Activated CD8-positive, alpha-beta memory T cell treated with anti-CD3 and anti-CD28 coated beads, Interleukin-2, amount 50 U/mL, for 1 hour (primary cell): Measurements from ENCODE around the gene TPBGL.
"Not testable (repeated sequence)": the region's sequence is repeated elsewhere in the genome, so short reads cannot be mapped to it uniquely, and the experiment has no call there.

Experiments
- DNase-seq: peaks from one replicate; pipeline ENCODE4 v3.0.0-alpha.2; 2020; ENCODE audit errors: extremely low read depth

Gene TPBGL

GRCh38 chr11:75272821-75273301 is 32.3 kb downstream of the TPBGL start:
- no peak for DNase-seq

DNA sequence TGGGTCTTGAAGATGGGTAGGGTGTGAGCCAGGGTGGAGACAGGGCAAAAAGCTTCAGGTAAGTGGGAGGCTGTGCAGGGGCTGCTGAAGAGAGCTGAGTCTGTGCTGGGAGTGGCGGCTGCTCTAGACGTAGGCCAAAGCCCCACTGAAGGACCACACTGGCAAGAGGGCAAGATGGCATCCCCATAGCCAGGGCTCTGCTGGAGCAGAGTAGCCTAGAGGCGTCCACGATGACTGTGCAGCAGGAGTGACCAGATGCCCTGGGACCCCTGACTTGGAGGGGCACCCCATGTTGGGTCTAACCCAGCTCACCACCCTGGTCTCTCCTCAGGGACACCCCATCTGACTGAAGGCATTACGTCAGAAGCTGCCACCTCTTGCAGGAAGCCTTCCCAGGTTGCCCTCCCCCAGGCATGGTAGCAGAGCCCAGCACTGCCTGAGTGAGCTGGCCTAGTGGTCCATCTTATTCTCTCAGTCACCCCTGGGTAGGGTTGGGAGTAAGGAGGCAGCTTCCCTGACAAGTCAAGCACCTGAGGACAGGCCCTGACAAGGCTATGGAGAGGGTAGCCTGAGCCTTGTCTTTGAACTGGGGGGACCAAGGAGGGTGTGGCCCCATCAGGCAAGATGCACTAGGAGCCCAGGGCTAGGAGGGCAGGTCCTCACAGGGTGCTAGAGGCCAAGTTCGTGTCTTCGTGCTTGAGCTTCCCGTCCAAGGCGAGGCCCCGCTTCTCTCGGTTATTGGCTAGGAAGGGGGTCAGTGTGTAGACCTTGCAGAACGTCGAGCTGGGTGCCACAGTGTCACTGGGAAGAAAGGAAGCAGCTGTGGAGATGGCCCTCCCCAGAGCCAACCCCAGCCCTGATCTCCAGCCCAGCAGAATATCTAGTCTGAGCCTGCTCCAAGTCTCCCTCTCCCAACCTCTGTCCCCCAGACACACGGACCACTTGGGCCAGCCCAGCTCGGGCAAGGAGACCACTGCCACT is 33.1 kb downstream of the TPBGL start:
- no peak for DNase-seq

DNA sequence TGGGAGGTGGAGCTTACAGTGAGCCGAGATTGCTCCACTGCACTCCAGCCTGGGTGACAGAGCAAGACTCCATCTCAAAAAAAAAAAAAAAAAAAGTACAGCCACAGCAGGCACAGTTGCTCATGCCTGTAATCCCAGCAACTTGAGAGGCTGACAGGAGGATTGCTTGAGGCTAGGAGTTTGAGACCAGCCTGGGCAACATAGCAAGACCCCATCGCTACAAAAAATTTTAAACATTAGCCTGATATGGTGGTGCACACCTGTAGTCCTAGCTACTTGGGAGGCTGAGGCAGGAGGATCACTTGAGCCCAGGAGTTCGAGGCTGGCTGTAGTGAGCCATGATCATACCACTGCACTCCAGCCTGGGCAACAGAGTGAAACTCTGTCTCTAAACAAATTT is 34.1 kb downstream of the TPBGL start:
- not testable (repeated sequence) for DNase-seq

DNA sequence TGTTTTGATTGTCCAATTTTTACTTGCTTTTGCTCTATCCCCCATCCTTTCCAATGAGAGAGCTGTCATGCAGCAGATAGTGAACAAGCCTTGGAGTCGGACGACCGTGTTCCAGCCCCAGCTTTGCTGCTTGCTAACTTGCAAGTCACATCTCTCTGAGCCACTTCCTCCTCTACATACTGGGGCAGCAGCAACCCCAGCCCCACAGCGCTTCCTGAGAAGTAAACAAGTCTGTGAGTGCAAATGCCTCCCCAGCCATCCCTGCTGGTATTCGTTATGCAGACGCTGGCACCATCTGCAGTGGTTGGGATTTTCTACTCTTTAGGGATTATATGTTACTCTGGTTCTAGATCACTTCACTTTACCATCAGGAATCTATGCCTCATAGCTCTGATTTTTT is 35.0 kb downstream of the TPBGL start:
- peak; percentile 40 for DNase-seq

- no peak for DNase-seq
Measured at GRCh38 chr11:75276186-75276585, 35.6 kb downstream of the TPBGL start.

GRCh38 chr11:75276686-75277085 is 36.1 kb downstream of the TPBGL start:
- no peak for DNase-seq

- no peak for DNase-seq
Measured at GRCh38 chr11:75277211-75277805, 36.7 kb downstream of the TPBGL start.

GRCh38 chr11:75277991-75278790 is 37.6 kb downstream of the TPBGL start:
- DNase-seq: no peak

DNA sequence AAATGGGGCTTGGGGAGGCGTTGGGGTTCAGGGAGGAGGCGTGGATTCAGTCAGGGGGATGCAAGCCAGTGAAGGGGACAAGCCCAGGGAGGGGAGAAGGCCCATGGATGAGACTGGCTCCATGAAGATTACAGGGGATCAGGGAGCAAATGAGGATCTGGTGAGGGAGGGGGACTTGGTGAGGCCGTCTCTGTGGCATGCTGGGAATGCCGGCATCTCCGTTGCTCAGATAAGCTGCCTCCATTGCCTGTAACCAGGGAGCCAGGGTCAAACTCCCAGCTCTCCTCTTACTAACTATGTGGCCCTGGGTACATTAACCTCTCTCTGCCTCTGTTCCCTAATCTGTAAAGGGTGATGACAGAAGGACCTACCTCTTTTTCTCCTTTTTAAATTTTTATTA is 38.7 kb downstream of the TPBGL start:
- no peak for DNase-seq

- peak; percentile 39 for DNase-seq
Measured at GRCh38 chr11:75280227-75280701, 39.7 kb downstream of the TPBGL start.

GRCh38 chr11:75280770-75281468 is 40.3 kb downstream of the TPBGL start:
- DNase-seq: no peak

DNA sequence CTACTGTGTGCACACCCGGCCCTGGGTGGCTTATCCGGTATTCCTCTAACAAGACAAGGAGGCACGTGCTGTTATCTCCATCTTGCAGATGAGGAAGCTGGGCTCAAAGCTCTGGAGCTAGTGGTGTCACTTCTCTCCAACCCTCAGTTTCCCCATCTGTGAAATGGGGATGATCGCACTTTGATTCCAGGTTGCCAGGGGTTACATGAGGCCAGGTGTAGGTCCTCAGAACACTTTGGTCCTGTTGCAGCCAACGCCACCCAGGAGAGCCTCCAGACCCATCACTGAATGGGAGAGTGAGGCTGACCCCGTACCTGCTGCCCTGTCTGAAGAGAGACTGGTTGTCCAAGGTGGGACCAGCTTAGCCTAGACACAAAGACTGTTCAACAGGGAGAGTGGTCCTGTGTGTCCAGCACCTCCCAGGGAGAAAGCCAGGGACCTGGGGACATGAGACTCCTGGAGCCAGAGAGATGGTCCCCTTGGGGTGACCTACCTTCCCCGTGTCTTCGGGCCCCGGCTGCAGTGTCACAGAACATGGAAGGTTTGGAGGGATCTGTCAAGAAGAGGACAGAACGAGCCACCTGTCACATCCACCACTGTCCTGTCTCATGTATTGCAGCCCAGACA is 41.0 kb downstream of the TPBGL start:
- no peak for DNase-seq

GRCh38 chr11:75283391-75283931 is 42.9 kb downstream of the TPBGL start:
- no peak for DNase-seq

DNA sequence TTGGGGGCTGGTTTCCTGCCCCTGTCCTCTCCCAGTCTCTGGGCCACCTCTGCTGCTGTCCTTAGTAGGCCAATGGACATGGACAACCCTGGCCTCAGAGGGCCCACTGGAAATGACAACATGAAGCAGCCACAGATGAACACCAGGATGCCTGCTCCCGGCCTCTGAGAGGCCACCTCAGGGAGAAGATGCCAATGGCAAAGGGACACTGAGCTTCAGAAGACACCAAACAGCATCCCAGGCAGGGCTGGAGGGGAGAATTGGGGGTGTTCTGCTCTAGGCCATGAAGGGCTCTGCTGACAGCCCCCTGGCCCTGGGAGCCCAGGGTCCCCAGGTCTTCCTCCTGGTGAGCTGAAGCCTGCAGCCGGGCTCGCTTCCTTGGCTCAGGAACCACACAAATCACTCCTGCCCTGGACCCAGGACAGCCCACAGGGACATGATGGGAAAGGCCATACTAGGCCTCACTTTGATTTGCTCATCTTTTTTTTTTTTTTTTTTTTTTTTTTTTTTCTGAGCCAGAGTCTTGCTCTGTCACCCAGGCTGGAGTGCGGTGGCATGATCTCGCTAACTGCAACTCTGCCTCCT is 45.3 kb downstream of the TPBGL start:
- no peak for DNase-seq

GRCh38 chr11:75286826-75287465 is 46.4 kb downstream of the TPBGL start:
- DNase-seq: no peak

DNA sequence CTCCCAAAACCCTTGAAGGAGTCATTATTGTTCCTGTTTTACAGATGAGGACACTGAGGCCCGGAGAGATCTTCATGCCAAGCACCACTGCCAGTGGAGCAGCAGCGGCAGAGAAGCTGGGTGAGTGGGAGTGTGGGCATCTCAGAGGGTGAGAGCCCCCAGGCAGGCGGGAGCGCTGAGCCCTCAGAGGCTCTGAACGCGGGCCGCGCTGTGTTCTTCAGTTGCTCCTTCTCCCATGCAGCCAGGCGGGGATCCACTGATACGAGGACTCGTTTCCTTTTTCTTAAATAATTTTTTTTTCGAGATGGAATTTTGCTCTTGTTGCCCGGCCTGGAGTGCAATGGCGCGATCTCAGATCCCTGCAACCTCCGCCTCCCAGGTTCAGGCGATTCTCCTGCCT is 47.0 kb downstream of the TPBGL start:
- no peak for DNase-seq

- DNase-seq: no peak
Measured at GRCh38 chr11:75289511-75289760, 48.9 kb downstream of the TPBGL start.

DNA sequence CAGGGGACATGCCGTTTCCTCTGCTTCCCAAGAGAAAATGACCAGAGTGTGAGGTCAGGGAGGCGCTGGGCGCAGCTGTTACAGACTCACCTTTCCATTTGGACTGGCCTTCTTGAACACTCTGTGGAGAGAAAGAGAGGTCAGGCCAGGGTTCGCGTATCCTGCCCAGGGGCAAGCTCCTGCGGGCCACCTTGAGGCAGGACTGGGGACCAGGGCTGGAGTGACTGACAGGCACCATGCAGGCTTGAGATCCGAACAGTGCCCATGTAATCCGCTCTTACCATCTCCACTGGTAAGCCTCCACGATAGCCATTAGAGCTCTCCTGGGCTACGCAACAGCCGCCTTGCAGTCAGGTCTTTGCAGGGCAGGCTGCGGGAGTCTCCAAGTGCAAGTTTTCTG is 49.3 kb downstream of the TPBGL start:
- DNase-seq: no peak

- no peak for DNase-seq
Measured at GRCh38 chr11:75291741-75292140, 51.2 kb downstream of the TPBGL start.

DNA sequence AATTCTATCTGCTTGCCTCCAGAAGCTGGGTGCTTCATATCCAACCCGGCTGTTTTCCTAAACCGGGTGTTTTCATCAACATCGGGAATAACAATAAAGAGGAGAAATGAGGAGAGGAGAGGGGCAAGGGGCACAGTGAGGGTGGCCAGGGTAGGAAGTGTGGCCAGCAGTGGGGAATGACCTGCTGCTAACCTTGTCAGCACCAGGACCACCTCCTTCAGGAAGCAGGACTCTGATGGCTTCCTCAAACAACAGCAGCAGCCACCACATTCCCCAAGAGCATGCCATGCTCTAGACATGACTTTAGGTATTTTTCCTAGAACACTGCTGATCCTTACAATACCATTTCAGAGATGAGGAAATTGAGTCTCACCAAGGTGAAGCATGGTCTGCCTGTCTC is 52.4 kb downstream of the TPBGL start:
- no peak for DNase-seq
